Heart left ventricle (tissue), 16 donors: Measurements from ENCODE around the gene TMEM131L. TPM values are rescaled to one million over a fixed set of nuclear protein-coding genes. Genes with fewer than 3 reads are reported as not detected.
A peak's percentile ranks its signal among the peaks of the same experiment; 100 is the strongest.
"Not testable (repeated sequence)": the region's sequence is repeated elsewhere in the genome, so short reads cannot be mapped to it uniquely, and the experiment has no call there.

Experiments
- ATAC-seq, 4 donors: fragments of 200-7000 bp; cut with Tn5 transposase; one replicate each; pipeline ENCODE4 v1.9.1; 2020 to 2022; ENCODE audit warnings: moderate library complexity in 4 of 4, mild to moderate bottlenecking in 3 of 4, moderate number of reproducible peaks in 1 of 4
- DNase-seq, 5 donors: peaks; one replicate each; pipeline ENCODE4 v3.0.0-alpha.2; 2020
- H3K27ac ChIP-seq, 12 donors: fragments of 200-600 bp; sonication (generic) in 4 of 12; one replicate each; pipeline versions ENCODE4 v1.5.0 to v1.8.0; 2016 to 2022; ENCODE audit warnings: mild to moderate bottlenecking in 2 of 12
- H3K27me3 ChIP-seq, 9 donors: fragments of 200-600 bp; sonication (generic) in 2 of 9; one replicate each; pipeline versions ENCODE4 v1.5.1 to v1.8.0; 2016 to 2022; ENCODE audit warnings: mild to moderate bottlenecking in 3 of 9
- H3K36me3 ChIP-seq, 9 donors: fragments of 200-600 bp; sonication (generic) in 2 of 9; one replicate each; pipeline versions ENCODE4 v1.5.0 to v1.8.0; 2018 to 2022; ENCODE audit warnings: mild to moderate bottlenecking in 2 of 9
- H3K4me1 ChIP-seq, 12 donors: fragments of 200-600 bp; sonication (generic) in 4 of 12; one replicate each; pipeline versions ENCODE4 v1.5.0 to v1.8.0; 2016 to 2022; ENCODE audit warnings: mild to moderate bottlenecking in 3 of 12
- H3K4me3 ChIP-seq, 12 donors: fragments of 200-600 bp; sonication (generic) in 4 of 12; one replicate each; pipeline versions ENCODE4 v1.5.0 to v1.8.0; 2017 to 2022; ENCODE audit warnings: mild to moderate bottlenecking in 9 of 12, moderate library complexity in 4 of 12
- H3K9me3 ChIP-seq, 12 donors: fragments of 200-600 bp; sonication (generic) in 4 of 12; one replicate each; pipeline versions ENCODE4 v1.5.0 to v1.8.0; 2016 to 2022; ENCODE audit warnings: mild to moderate bottlenecking in 1 of 12
- POLR2A ChIP-seq, 2 donors: fragments of 450-650 bp; IDR thresholded peaks; one replicate each; pipeline ENCODE4 v1.6.1; 2017; ENCODE audit warnings: antibody characterized with exemption in 2 of 2, mild to moderate bottlenecking in 2 of 2, moderate library complexity in 2 of 2
- WGBS, 4 donors: extraction: QIAGEN DNeasy Blood & Tissue Kit in 2 of 4; methylation state at CpG; one replicate each; pipeline versions ENCODE4 v1.1.5 to v1.1.7; 2013 to 2018; 5-methylcytosine and 5-hydroxymethylcytosine counted together
- intact Hi-C, 10 donors: fragments of 100-400 bp; cut with DNase I; formaldehyde crosslinking; loops; one replicate each; pipeline versions ENCODE4 v1.11.1 to v1.14.2; 2022
- polyA plus RNA-seq, 2 donors: library from polyadenylated mRNA; stranded (reverse); fragments of 200-250 nt; gene quantifications; one replicate each; pipeline ENCODE4 v1.2.3, GENCODE V29; 2013
- total RNA-seq, 9 donors: library from RNA; depleted of rRNA in 2 of 9; stranded (reverse); fragments of >200 nt in 2 of 9; fragmentation: NEBNext Ultra II Directional in 3 of 9; extraction: Animal tissue kit (Norgen Biotek cat#: 25700) in 3 of 9; gene quantifications; one replicate each; pipeline versions ENCODE4 v1.1.0 to v1.2.4, GENCODE V29; 2016 to 2023
- TF ChIP-seq, protein P1 (sequence below), 12 donors: fragments of 200-600 bp; sonication (generic) in 4 of 12; IDR thresholded peaks; one replicate each; pipeline versions ENCODE4 v1.5.0 to v1.8.0; 2018 to 2022; ENCODE audit warnings: antibody characterized with exemption in 12 of 12, mild to moderate bottlenecking in 5 of 12
- donor health status: ischemic (EF 13 %, LVEDD 7.1; RV severe dilation, severe dysfunction).
- donor health status: healthy with polysubstance abuse.
- donor health status: DM: no; HTN: yes; CAD: no.
- donor health status: DM: no; HTN: no; CAD: no.
- donor health status: ischemic (EF 25% LVEDD 6.9; RV normal size, moderate dysfunction).
- donor health status: ischemic (EF 25% LVEDD 5.7; RV mildly dilated, moderate dysfunction).
- donor health status: healthy.
- donor health status: DM: yes; HTN: yes; CAD: no.
- donor health status: ischemic (EF 35%, LVEDD 5.7; RV mildly dilated, moderate dysfunction).
- donor health status: nonischemic (EF 11% LVEDD 7.7; RV severe dilation, severe dysfunction).
- donor health status: DM: yes; HTN: yes; CAD: no.
- donor health status: PGD.
- donor health status: ischemic (EF 29% LVEDD 5.4; RV normal size, mild dysfunction).
- donor health status: nonischemic (EF 23%, LVEDD 6.1; RV moderate dilation, normal function).

Gene TMEM131L
- total and polyA plus RNA-seq, 11 donors = 3.8 to 22.2 (median 19.6) TPM

- H3K4me1 ChIP-seq = peaks cover 0 to 63% (median 27%) of the 10 kb centered on the region in 12 donors
- intact Hi-C loops = loop anchor here in 1 of 10 donors (10.0 kb wide), 1 partner anchor 82 kb away; no protein-coding TSS in a partner anchor
- no peak overlapping the region for H3K4me3 ChIP-seq
- WGBS, 4 donors = 53 to 71% (median 62%) methylated on average over 8 of the region's 8 CpGs
- peaks cover 0 to 16% (median 0%) of the 10 kb centered on the region in 9 donors for H3K36me3 ChIP-seq
- no peaks in the 10 kb centered on the region for H3K27me3 ChIP-seq
- DNase-seq = peak in 2 of 5 donors; percentile 43 to 54
- H3K27ac ChIP-seq = peak overlapping the region in 10 of 12 donors; percentile 22 to 73 (median 62)
- ATAC-seq = peak; percentile 31 to 67 (median 52)
- TF ChIP-seq POLR2A (IDR thresholded peaks at IDR 0.05) = no peak
- TF ChIP-seq, protein P1, sequence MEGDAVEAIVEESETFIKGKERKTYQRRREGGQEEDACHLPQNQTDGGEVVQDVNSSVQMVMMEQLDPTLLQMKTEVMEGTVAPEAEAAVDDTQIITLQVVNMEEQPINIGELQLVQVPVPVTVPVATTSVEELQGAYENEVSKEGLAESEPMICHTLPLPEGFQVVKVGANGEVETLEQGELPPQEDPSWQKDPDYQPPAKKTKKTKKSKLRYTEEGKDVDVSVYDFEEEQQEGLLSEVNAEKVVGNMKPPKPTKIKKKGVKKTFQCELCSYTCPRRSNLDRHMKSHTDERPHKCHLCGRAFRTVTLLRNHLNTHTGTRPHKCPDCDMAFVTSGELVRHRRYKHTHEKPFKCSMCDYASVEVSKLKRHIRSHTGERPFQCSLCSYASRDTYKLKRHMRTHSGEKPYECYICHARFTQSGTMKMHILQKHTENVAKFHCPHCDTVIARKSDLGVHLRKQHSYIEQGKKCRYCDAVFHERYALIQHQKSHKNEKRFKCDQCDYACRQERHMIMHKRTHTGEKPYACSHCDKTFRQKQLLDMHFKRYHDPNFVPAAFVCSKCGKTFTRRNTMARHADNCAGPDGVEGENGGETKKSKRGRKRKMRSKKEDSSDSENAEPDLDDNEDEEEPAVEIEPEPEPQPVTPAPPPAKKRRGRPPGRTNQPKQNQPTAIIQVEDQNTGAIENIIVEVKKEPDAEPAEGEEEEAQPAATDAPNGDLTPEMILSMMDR (IDR thresholded peaks at IDR 0.05) = no peak
- peaks cover 0 to 2% (median 0%) of the 10 kb centered on the region in 12 donors for H3K9me3 ChIP-seq
Measured at GRCh38 chr4:153566631-153567150, 100.5 kb downstream of the TMEM131L start.

DNA sequence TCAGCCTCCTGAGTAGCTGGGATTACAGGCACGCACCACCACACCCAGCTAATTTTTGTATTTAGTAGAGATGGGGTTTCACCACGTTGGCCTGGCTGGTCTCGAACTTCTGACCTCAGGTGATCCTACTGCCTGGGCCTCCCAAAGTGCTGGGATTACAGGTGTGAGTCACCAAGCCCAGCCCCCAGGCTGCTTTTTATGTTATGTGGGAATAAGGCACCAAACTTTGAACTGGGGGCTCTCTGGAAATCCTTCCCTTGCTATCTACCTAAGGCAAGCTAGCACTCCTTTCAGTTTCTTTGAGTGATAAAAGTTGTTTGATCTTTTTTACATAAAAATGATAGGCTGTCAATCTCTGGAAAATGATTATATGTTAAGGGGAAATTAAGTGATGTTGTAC is 101.5 kb downstream of the TMEM131L start:
- not testable (repeated sequence) for H3K9me3 ChIP-seq, H3K4me3 ChIP-seq, DNase-seq, ATAC-seq, H3K27me3 ChIP-seq
- Histone ChIP-seq H3K27ac (peak overlapping the region in 7 of 12 donors; percentile 48 to 73 (median 62)), H3K36me3 (peaks cover 0 to 16% (median 0%) of the 10 kb centered on the region in 9 donors), H3K4me1 (peaks cover 0 to 67% (median 27%) of the 10 kb centered on the region in 12 donors)
- 91 to 98% (median 95%) methylated on average over 3 of the region's 3 CpGs for WGBS, 4 donors
- intact Hi-C loops = loop anchor here in 1 of 10 donors (10.0 kb wide), 1 partner anchor 83 kb away; no protein-coding TSS in a partner anchor

- intact Hi-C loops = loop anchor here in 9 of 10 donors (5.0 to 10.0 kb wide), 6 partner anchors 33 to 426 kb away; partner anchors contain the start of gene TMEM131L (in 4 of the 9)
- peak overlapping the region in 6 of 12 donors; percentile 4 to 50 (median 24) for H3K27ac ChIP-seq
- no peak for ATAC-seq
- TF ChIP-seq, protein P1 (IDR thresholded peaks at IDR 0.05) = no peak
- TF ChIP-seq POLR2A (IDR thresholded peaks at IDR 0.05) = no peak
- H3K27me3 ChIP-seq = no peaks in the 10 kb centered on the region
- WGBS, 4 donors = 85 to 88% (median 86%) methylated on average over 12 of the region's 12 CpGs
- H3K4me1 ChIP-seq = peaks cover 4 to 72% (median 33%) of the 10 kb centered on the region in 12 donors
- H3K9me3 ChIP-seq = no peaks in the 10 kb centered on the region
- H3K4me3 ChIP-seq = no peak overlapping the region
- no peak for DNase-seq
- peaks cover 0 to 5% (median 0%) of the 10 kb centered on the region in 9 donors for H3K36me3 ChIP-seq
Measured at GRCh38 chr4:153570228-153570973, 104.2 kb downstream of the TMEM131L start.

DNA sequence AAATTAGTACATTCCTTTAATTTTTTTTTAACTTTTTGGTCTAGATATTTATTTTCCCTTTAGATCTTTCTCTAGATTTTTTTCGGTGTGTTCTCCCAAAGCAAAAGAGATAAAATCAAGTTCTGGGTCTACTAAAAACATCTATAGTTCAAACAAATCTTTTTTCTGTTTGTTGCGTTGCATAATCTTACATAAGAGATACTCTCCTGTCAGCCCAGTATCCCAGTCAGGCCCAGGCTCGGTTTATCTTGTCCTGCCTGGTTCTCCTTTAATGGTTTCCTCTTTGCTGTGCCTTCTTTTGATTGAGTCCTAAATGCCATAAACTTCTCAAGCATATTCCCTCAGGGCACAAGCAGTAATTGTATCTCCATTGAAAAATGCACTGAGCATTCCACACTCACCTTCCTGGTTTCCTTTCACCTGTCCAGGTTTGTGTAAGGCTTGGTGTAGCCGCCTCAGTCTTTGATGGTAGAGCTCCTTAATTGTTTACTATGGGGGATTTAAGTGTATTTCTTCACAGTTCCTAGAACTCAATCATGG is 104.9 kb downstream of the TMEM131L start:
- TF ChIP-seq POLR2A (IDR thresholded peaks at IDR 0.05) = no peak
- TF ChIP-seq, protein P1 (IDR thresholded peaks at IDR 0.05) = no peak
- no peaks in the 10 kb centered on the region for H3K9me3 ChIP-seq
- H3K27ac ChIP-seq = peak overlapping the region in 4 of 12 donors; percentile 4 to 33 (median 15)
- H3K36me3 ChIP-seq = peaks cover 0 to 5% (median 0%) of the 10 kb centered on the region in 9 donors
- WGBS, 4 donors = 81 to 91% (median 91%) methylated on average over 4 of the region's 4 CpGs
- intact Hi-C loops = loop anchor here in 9 of 10 donors (5.0 to 10.0 kb wide), 6 partner anchors 34 to 426 kb away; partner anchors contain the start of gene TMEM131L (in 4 of the 9)
- peaks cover 4 to 71% (median 36%) of the 10 kb centered on the region in 12 donors for H3K4me1 ChIP-seq
- ATAC-seq (no peak), DNase-seq (no peak)
- H3K27me3 ChIP-seq = no peaks in the 10 kb centered on the region
- no peak overlapping the region for H3K4me3 ChIP-seq
